AG04449 (cell line): ENCODE measurements around the gene KANSL1.

Experiments used
- CTCF ChIA-PET: fragments of 350-600 bp; formaldehyde crosslinking; extraction: SDS; loops from one replicate; lab custom pipeline; 2021; ENCODE audit warnings: antibody characterized with exemption; lab: Yijun Ruan, JAX
- POLR2A ChIA-PET: fragments of 400-600, 350-600 bp; formaldehyde crosslinking; extraction: SDS; loops from one replicate; lab custom pipeline; 2020; ENCODE audit warnings: antibody characterized with exemption, inconsistent platforms; lab: Yijun Ruan, JAX
- DNase-seq: peaks from one replicate; pipeline ENCODE4 v3.0.0-alpha.2; 2010; ENCODE audit warnings: low read depth, low spot score
- H3K4me3 ChIP-seq: 2 replicates; pipeline ENCODE4 v1.5.1; 2011; ENCODE audit warnings: low read depth, mild to moderate bottlenecking, control low read depth, low read length
- TF ChIP-seq, protein P1 (sequence below): IDR thresholded peaks from one replicate; pipeline ENCODE4 v1.5.1; 2011; ENCODE audit warnings: mild to moderate bottlenecking, moderate library complexity, low read length, control low read depth, inconsistent platforms; ENCODE audit not compliant: insufficient read depth; ENCODE audit errors: missing control alignments

Gene KANSL1

DNA sequence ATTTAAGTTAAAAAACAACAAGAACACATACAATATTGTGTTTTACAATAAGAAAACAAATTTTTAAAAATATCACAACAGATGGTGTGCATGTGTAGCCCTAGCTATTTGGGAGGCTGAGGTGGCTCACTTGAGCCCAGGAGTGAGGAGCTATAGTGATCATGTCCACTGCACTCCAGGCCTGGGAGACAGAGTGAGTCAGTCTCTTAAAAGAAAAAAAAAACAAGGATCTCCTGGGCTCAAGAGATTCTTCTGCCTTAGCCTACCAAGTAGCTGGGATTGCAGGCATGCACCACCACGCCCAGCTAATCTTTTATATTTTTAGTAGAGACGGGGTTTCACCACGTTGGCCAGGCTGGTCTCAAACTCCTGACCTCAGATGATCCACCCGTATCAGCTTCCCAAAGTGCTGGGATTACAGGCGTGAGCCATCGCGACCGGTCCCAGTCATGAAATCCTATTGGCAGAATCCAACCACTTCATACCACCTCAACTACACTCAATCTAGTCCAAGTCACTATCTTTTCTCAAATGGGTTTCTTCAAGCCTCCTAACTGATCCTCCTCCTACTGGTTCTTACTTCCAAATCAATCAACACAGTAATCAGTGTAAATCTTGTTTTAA lies 139.2 kb downstream of the KANSL1 start:
- DNase-seq = peak; percentile 21
- ChIA-PET POLR2A (interaction anchor here (0.6 kb wide), 2 partner anchors 100 to 109 kb away, joined by 3 read pairs; no protein-coding TSS in a partner anchor), CTCF (interaction anchor here (0.7 to 12.9 kb wide), 3 partner anchors 12 to 159 kb away, joined by 3 to 131 read pairs (median 3); no protein-coding TSS in a partner anchor)
- no peak overlapping the region for H3K4me3 ChIP-seq
- TF ChIP-seq, protein P1, sequence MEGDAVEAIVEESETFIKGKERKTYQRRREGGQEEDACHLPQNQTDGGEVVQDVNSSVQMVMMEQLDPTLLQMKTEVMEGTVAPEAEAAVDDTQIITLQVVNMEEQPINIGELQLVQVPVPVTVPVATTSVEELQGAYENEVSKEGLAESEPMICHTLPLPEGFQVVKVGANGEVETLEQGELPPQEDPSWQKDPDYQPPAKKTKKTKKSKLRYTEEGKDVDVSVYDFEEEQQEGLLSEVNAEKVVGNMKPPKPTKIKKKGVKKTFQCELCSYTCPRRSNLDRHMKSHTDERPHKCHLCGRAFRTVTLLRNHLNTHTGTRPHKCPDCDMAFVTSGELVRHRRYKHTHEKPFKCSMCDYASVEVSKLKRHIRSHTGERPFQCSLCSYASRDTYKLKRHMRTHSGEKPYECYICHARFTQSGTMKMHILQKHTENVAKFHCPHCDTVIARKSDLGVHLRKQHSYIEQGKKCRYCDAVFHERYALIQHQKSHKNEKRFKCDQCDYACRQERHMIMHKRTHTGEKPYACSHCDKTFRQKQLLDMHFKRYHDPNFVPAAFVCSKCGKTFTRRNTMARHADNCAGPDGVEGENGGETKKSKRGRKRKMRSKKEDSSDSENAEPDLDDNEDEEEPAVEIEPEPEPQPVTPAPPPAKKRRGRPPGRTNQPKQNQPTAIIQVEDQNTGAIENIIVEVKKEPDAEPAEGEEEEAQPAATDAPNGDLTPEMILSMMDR = no peak

DNA sequence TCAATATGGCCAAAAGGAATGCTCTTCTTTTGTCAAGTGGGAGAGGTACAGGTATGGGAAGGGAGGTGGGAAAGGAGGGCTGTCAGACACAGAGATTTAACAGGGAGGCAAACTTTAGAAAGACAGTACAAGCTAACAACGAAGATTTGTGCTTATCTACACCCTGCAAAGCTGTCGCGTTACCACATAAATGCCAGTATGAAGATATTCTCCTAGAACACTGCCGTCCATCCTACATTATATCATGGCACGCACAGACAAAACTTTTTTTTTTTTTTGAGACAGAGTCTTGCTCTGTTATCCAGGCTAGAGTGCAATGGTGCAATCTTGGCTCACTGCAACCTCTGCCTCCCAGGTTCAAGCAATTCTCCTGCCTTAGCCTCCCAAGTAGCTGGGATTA lies 143.6 kb downstream of the KANSL1 start:
- ChIA-PET CTCF (interaction anchor here (2.3 to 12.9 kb wide), 3 partner anchors 8 to 162 kb away, joined by 13 to 131 read pairs (median 17); no protein-coding TSS in a partner anchor), POLR2A (no interaction called here)
- H3K4me3 ChIP-seq = no peak overlapping the region
- DNase-seq = no peak
- TF ChIP-seq, protein P1 = no peak

DNA sequence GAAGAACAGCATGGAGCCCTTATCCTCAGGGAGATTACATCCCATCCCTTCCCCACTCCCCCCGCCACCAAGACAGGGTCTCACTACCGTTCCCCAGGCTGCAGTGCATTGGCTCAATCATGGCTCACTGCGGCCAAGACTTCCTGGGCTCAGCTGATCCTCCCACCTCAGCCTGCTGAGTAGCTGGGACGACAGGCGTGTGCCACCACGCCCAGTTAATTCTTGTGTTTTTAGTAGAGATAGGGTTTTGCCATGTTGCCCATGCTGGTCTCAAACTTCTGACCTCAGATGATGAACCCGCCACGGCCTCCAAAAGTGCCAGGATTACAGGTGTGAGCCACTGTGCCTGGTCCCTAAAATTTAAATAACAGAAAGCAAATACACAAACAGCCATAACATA lies 145.4 kb downstream of the KANSL1 start:
- H3K4me3 ChIP-seq = no peak overlapping the region
- CTCF ChIA-PET = interaction anchor here (2.8 to 12.2 kb wide), 3 partner anchors 7 to 145 kb away, joined by 10 to 131 read pairs (median 62); partner anchors contain the start of gene KANSL1
- DNase-seq = no peak
- POLR2A ChIA-PET = no interaction called here
- TF ChIP-seq, protein P1 = no peak

DNA sequence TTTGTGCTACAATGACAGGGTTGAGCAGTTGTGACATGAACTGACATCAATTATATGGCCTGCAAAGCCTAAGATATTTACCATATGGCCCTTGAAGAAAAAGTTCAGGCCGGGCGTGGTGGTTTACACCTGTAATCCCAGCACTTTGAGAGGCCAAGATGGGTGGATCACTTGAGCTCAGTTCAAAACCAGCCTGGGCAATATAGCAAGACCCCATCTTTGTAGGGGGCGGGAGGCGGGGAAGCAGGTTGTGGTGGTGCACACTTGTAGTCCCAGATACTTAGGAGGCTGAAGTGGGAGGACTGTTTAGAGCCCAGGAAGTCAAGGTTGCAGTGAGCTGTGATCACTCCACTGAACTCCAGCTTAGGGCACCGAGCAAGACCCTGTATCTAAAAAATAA lies 145.8 kb downstream of the KANSL1 start:
- H3K4me3 ChIP-seq = no peak overlapping the region
- ChIA-PET POLR2A (no interaction called here), CTCF (interaction anchor here (2.8 to 12.2 kb wide), 4 partner anchors 7 to 164 kb away, joined by 10 to 131 read pairs (median 74); partner anchors contain the start of gene KANSL1)
- TF ChIP-seq, protein P1 = no peak
- DNase-seq = no peak

DNA sequence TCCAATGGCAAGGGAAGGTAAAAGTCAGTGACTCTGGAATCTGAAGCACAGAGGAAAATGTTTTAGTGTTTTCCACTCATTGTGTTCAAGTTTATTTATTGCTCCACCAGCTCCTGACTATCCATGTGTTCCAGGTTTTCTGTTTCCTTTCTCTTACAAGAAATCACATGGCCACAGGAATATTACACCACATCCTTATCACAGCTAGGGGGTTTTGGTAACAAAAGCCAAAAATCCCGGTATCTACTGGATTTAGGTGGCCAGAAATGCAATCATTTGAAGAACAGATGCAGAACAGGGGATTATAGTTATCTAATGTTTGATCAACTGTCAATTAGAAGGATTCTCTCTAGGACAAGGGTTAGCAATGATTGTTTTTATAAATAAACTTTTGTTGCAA lies 146.3 kb downstream of the KANSL1 start:
- ChIA-PET POLR2A (interaction anchor here (0.7 kb wide), 1 partner anchor 152 kb away, joined by 3 read pairs; no protein-coding TSS in a partner anchor), CTCF (interaction anchor here (2.8 to 12.2 kb wide), 4 partner anchors 8 to 164 kb away, joined by 10 to 131 read pairs (median 74); partner anchors contain the start of gene KANSL1)
- no peak overlapping the region for H3K4me3 ChIP-seq
- DNase-seq = no peak
- TF ChIP-seq, protein P1 = no peak

DNA sequence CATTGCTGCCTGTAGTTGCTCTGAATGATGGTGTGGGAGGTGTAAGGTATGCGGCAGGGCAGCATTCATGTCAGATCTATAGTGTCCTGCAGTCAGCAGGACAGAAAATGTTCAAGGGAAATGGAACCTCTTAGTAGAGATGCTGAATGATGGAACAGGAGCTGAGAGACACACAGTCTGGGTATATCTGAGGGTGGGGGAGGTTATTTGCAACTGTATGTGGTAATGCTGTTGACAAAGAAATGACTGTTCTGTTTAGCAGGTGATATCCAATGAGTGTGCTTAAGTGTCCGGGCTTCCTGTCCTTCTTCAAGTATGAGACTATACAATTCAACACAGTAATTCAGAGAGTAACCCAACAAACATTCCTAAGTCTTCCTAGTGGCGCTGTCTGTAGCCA lies 147.6 kb downstream of the KANSL1 start:
- POLR2A ChIA-PET = no interaction called here
- TF ChIP-seq, protein P1 = no peak
- DNase-seq = no peak
- CTCF ChIA-PET = interaction anchor here (0.8 to 12.2 kb wide), 10 partner anchors 9 to 166 kb away, joined by 3 to 131 read pairs (median 34); partner anchors contain the start of gene KANSL1
- H3K4me3 ChIP-seq = no peak overlapping the region
